HL-60 (cell line): ENCODE measurements around the gene OR2A25.

Experiments
- GABPA ChIP-seq: IDR thresholded peaks from 2 replicates; pipeline ENCODE4 v1.6.1; 2012; ENCODE audit warnings: low read depth
- POLR2AphosphoS5 ChIP-seq: IDR thresholded peaks from 2 replicates; pipeline ENCODE4 v1.6.1; 2012; ENCODE audit warnings: low read depth
- REST ChIP-seq: IDR thresholded peaks from 2 replicates; pipeline ENCODE4 v1.6.1; 2012; ENCODE audit warnings: low read depth; ENCODE audit not compliant: insufficient replicate concordance
- TF ChIP-seq, protein P1 (sequence below): IDR thresholded peaks from one replicate; pipeline ENCODE4 v1.5.1; 2011; ENCODE audit warnings: low read length, control low read depth, inconsistent platforms; ENCODE audit not compliant: insufficient read depth

DNA sequence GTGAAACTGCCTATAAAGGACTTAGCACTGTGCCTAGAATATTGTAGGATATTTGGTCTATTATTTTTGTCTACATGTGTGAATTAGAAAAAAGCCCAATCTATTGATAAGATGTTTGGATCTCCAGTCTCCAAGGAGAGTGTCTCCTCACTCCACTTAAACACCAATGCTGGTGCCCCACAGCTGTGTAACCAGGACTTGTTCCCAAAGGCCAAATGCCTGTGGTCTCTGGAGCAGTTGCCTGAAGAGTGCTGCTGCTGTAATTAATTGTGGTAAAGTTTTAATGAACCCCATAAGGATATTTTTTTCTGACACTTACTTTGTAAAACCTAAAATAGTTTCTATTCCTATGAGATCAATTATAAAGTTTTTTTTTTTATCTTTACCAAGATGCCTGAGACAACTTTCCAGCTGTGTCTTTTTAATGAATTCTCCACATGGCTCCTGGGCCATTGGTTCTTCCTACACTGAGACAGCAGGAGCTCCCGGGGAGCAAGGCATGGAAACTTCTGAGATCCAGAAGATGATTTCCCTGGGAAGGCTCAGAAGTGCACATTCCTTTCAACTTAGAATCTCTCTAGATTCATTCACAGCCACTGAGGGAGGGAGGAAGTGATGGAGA lies 32.1 kb upstream of the OR2A25 start:
- TF ChIP-seq, protein P1, sequence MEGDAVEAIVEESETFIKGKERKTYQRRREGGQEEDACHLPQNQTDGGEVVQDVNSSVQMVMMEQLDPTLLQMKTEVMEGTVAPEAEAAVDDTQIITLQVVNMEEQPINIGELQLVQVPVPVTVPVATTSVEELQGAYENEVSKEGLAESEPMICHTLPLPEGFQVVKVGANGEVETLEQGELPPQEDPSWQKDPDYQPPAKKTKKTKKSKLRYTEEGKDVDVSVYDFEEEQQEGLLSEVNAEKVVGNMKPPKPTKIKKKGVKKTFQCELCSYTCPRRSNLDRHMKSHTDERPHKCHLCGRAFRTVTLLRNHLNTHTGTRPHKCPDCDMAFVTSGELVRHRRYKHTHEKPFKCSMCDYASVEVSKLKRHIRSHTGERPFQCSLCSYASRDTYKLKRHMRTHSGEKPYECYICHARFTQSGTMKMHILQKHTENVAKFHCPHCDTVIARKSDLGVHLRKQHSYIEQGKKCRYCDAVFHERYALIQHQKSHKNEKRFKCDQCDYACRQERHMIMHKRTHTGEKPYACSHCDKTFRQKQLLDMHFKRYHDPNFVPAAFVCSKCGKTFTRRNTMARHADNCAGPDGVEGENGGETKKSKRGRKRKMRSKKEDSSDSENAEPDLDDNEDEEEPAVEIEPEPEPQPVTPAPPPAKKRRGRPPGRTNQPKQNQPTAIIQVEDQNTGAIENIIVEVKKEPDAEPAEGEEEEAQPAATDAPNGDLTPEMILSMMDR, result no peak
- TF ChIP-seq GABPA, result no peak
- no peak for TF ChIP-seq REST
- no peak for TF ChIP-seq POLR2AphosphoS5
